SK-N-SH (cell line): Measurements from ENCODE around the gene TANC1. TPM values are rescaled to one million over a fixed set of nuclear protein-coding genes. Genes with fewer than 3 reads are reported as not detected.

Experiments
- CTCF ChIA-PET: fragments of 300-600, 350-600 bp; formaldehyde crosslinking; extraction: SDS; loops from one replicate; lab custom pipeline; 2021; lab: Yijun Ruan, JAX
- POLR2A ChIA-PET: fragments of 350-600 bp; sonication (Branson Sonifier 250); formaldehyde crosslinking; extraction: SDS; loops from one replicate; lab custom pipeline; 2020; ENCODE audit warnings: antibody characterized with exemption, inconsistent platforms; lab: Yijun Ruan, JAX
- DNase-seq: peaks from one replicate; pipeline ENCODE4 v3.0.0; 2012
- H2AFZ ChIP-seq: fragments of 200-600 bp; sonication (generic); 2 replicates; pipeline ENCODE4 v1.8.1; 2016; ENCODE audit warnings: antibody characterized with exemption, mild to moderate bottlenecking, low read depth
- H3F3A ChIP-seq: fragments of 200-600 bp; sonication (generic); replicated peaks from 2 replicates; pipeline ENCODE3; 2016; ENCODE audit warnings: antibody characterized with exemption, mild to moderate bottlenecking; ENCODE audit not compliant: insufficient read depth
- H3K27ac ChIP-seq, 2 experiments: fragments of 200-500 bp in 1 of 2; fragments of 200-600 bp in 1 of 2; sonication (Bioruptor generic) in 1 of 2; sonication (generic), shearing (Covaris generic) in 1 of 2; 2 replicates each; pipeline versions ENCODE4 v1.5.1 to v1.6.1; 2014 to 2016; ENCODE audit warnings: low read depth in 2 of 2, inconsistent platforms in 1 of 2, low read length in 1 of 2, mild to moderate bottlenecking in 1 of 2, mixed read lengths in 1 of 2
- H3K27me3 ChIP-seq: fragments of 200-600 bp; sonication (generic), shearing (Covaris generic); 2 replicates; pipeline ENCODE4 v1.6.1; 2016; ENCODE audit warnings: mixed run types; ENCODE audit not compliant: insufficient read depth
- H3K36me3 ChIP-seq, 2 experiments: fragments of 200-500 bp in 1 of 2; fragments of 200-600 bp in 1 of 2; sonication (Bioruptor generic) in 1 of 2; sonication (generic) in 1 of 2; replicated peaks in 1 of 2; 2 replicates each; pipeline versions ENCODE3 to v1.5.1; 2014 to 2016; ENCODE audit warnings: low read length in 1 of 2, mild to moderate bottlenecking in 1 of 2; ENCODE audit not compliant: insufficient read depth in 2 of 2, control insufficient read depth in 1 of 2
- H3K4me1 ChIP-seq, 2 experiments: fragments of 200-500 bp in 1 of 2; fragments of 200-600 bp in 1 of 2; sonication (Bioruptor generic) in 1 of 2; sonication (generic), shearing (Covaris generic) in 1 of 2; 2 replicates each; pipeline versions ENCODE4 v1.5.1 to v1.6.1; 2014 to 2016; ENCODE audit warnings: low read depth in 1 of 2, low read length in 1 of 2, mixed run types in 1 of 2; ENCODE audit not compliant: insufficient read depth in 2 of 2, control insufficient read depth in 1 of 2
- H3K4me2 ChIP-seq: fragments of 200-600 bp; sonication (generic), shearing (Covaris generic); 2 replicates; pipeline ENCODE4 v1.6.1; 2017; ENCODE audit warnings: mixed run types
- H3K4me3 ChIP-seq, 2 experiments: fragments of 200-500 bp in 1 of 2; fragments of 200-600 bp in 1 of 2; sonication (Bioruptor generic) in 1 of 2; sonication (generic), shearing (Covaris generic) in 1 of 2; 2 replicates each; pipeline versions ENCODE4 v1.5.1 to v1.8.1; 2014 to 2016; ENCODE audit warnings: low read depth in 2 of 2, inconsistent platforms in 1 of 2, low read length in 1 of 2, mild to moderate bottlenecking in 1 of 2, mixed read lengths in 1 of 2, moderate library complexity in 1 of 2
- H3K79me2 ChIP-seq: fragments of 200-600 bp; sonication (generic); 2 replicates; pipeline ENCODE4 v1.8.1; 2017; ENCODE audit warnings: mild to moderate bottlenecking; ENCODE audit not compliant: insufficient read depth
- H3K9ac ChIP-seq: fragments of 200-600 bp; sonication (generic); 2 replicates; pipeline ENCODE4 v1.6.1; 2017; ENCODE audit warnings: mixed run types
- H3K9me2 ChIP-seq: fragments of 200-600 bp; sonication (generic); 2 replicates; pipeline ENCODE4 v1.6.1; 2017; ENCODE audit warnings: mixed run types
- H3K9me3 ChIP-seq: fragments of 200-600 bp; sonication (generic); 2 replicates; pipeline ENCODE4 v1.6.1; 2017; ENCODE audit warnings: mixed run types, mild to moderate bottlenecking, moderate library complexity
- H4K20me1 ChIP-seq: fragments of 200-600 bp; sonication (generic); 2 replicates; pipeline ENCODE4 v1.6.1; 2017; ENCODE audit warnings: mild to moderate bottlenecking, mixed run types; ENCODE audit not compliant: insufficient read depth
- FOSL2 ChIP-seq: IDR thresholded peaks from 2 replicates; pipeline ENCODE4 v1.4.0; 2012; ENCODE audit warnings: low read depth, mild to moderate bottlenecking, moderate library complexity, borderline replicate concordance
- FOXM1 ChIP-seq: IDR thresholded peaks from 2 replicates; pipeline ENCODE4 v1.4.0; 2012; ENCODE audit warnings: low read depth, mild to moderate bottlenecking
- IRF3 ChIP-seq: fragments of 150-350 bp; IDR thresholded peaks from 2 replicates; pipeline ENCODE4 v1.6.1; 2016; ENCODE audit warnings: mild to moderate bottlenecking, low read depth, low read length
- NFIC ChIP-seq: IDR thresholded peaks from 2 replicates; pipeline ENCODE4 v1.4.0; 2012; ENCODE audit warnings: borderline replicate concordance
- PBX3 ChIP-seq: IDR thresholded peaks from 2 replicates; pipeline ENCODE4; 2012
- POLR2AphosphoS5 ChIP-seq: IDR thresholded peaks from 2 replicates; pipeline ENCODE4 v1.6.1; 2012; ENCODE audit warnings: low read depth, low read length
- SIN3A ChIP-seq: IDR thresholded peaks from 2 replicates; pipeline ENCODE4 v1.6.1; 2012; ENCODE audit warnings: low read depth, mild to moderate bottlenecking, low read length, moderate library complexity, borderline replicate concordance
- SMC3 ChIP-seq: IDR thresholded peaks from 2 replicates; pipeline ENCODE4 v1.6.1; 2012; ENCODE audit warnings: low read depth, low read length, improper control_type of control experiment
- WGBS: methylation state at CpG from one replicate; pipeline ENCODE4 v1.1.6; 2017; ENCODE audit warnings: low lambda C conversion rate; 5-methylcytosine and 5-hydroxymethylcytosine counted together
- polyA plus RNA-seq, 3 experiments: library from polyadenylated mRNA; depleted of rRNA; stranded (reverse); fragments of >200 nt; gene quantifications; 2 replicates each; pipeline ENCODE4 v1.2.3, GENCODE V29; 2012
- TF ChIP-seq, protein P1 (sequence below): fragments of 200-600 bp; sonication (generic); IDR thresholded peaks from 2 replicates; pipeline ENCODE4 v1.6.1; 2017; ENCODE audit warnings: antibody characterized with exemption, mild to moderate bottlenecking, moderate library complexity
- TF ChIP-seq, protein P2 (sequence below): IDR thresholded peaks from 2 replicates; pipeline ENCODE4 v1.4.0; 2012; ENCODE audit warnings: low read depth

Gene TANC1
- polyA plus RNA-seq, 1 of the 3 experiments (the other 2 are of a cell fraction) = 19.2 TPM

DNA sequence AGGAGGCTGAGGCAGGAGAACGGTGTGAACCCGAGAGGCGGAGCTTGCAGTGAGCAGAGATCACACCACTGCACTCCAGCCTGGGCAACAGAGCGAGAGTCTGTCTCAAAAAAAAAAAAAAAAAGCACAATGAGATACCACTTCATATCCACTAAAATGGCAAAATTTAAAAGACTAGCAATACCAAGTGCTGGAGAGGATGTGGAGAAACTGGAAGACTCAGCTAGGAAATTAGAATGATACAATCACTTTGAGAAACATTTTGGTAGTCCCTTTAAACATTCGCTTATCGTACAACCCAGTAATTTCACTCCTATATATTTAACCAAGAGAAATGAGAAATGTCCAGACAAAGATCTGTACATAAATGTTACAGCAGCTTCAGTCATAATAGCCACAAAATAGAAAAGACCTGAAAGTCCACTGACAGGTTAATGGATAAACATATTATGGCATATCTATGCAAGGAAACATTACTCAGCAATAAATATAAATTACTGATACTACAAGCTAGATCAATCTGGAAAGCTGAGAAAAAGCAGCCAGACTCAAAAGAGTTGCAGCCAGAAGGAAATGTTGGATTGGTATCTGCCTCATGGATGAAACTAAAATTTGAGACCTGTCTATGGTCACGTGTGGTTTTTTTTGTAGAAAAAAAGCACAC, 278.0 kb downstream of the TANC1 start:
- Histone ChIP-seq H3K9ac (no peak overlapping the region), H3K4me2 (no peak overlapping the region), H3K9me3 (no peaks in the 10 kb centered on the region), H3K36me3 (peaks cover 30 to 51% of the 10 kb centered on the region in 2 experiments), H2AFZ (no peak overlapping the region)
- CTCF ChIA-PET = interaction anchor here (0.7 kb wide), 1 partner anchor 348 kb away, joined by 3 read pairs; no protein-coding TSS in a partner anchor
- TF ChIP-seq IRF3 (no peak), SIN3A (no peak), SMC3 (no peak), PBX3 (no peak)
- TF ChIP-seq, all 33 proteins: peak for 0
- H3K27ac ChIP-seq = no peak overlapping the region
- H4K20me1 ChIP-seq = no peaks in the 10 kb centered on the region
- H3K9me2 ChIP-seq = no peaks in the 10 kb centered on the region
- H3K4me1 ChIP-seq = no peaks in the 10 kb centered on the region
- WGBS = 98% methylated on average over 7 of the region's 7 CpGs
- no peaks in the 10 kb centered on the region for H3K27me3 ChIP-seq
- H3K79me2 ChIP-seq = no peaks in the 10 kb centered on the region
- DNase-seq = no peak
- H3F3A ChIP-seq = peaks cover 3% of the 10 kb centered on the region
- H3K4me3 ChIP-seq = no peak overlapping the region
- POLR2A ChIA-PET = no interaction called here

- Histone ChIP-seq H3K4me2 (no peak overlapping the region), H3K27ac (no peak overlapping the region)
- no peak for DNase-seq
Measured at GRCh38 chr2:159249990-159250715, 281.7 kb downstream of the TANC1 start.

More at GRCh38 chr2:159249990-159250715, 281.7 kb downstream of the TANC1 start:
- no peak overlapping the region for H3K9ac ChIP-seq
- H3K27me3 ChIP-seq = no peaks in the 10 kb centered on the region
- ChIA-PET POLR2A (no interaction called here), CTCF (no interaction called here)
- no peak overlapping the region for H2AFZ ChIP-seq
- 78% methylated on average over 7 of the region's 7 CpGs for WGBS
- H4K20me1 ChIP-seq = no peaks in the 10 kb centered on the region
- H3K4me3 ChIP-seq = no peak overlapping the region
- no peaks in the 10 kb centered on the region for H3K9me3 ChIP-seq
- H3K4me1 ChIP-seq = no peaks in the 10 kb centered on the region
- peaks cover 16 to 37% of the 10 kb centered on the region in 2 experiments for H3K36me3 ChIP-seq
- no peaks in the 10 kb centered on the region for H3K79me2 ChIP-seq
- TF ChIP-seq FOSL2 (no peak), POLR2AphosphoS5 (no peak), NFIC (no peak), FOXM1 (no peak)
- TF ChIP-seq, protein P1, sequence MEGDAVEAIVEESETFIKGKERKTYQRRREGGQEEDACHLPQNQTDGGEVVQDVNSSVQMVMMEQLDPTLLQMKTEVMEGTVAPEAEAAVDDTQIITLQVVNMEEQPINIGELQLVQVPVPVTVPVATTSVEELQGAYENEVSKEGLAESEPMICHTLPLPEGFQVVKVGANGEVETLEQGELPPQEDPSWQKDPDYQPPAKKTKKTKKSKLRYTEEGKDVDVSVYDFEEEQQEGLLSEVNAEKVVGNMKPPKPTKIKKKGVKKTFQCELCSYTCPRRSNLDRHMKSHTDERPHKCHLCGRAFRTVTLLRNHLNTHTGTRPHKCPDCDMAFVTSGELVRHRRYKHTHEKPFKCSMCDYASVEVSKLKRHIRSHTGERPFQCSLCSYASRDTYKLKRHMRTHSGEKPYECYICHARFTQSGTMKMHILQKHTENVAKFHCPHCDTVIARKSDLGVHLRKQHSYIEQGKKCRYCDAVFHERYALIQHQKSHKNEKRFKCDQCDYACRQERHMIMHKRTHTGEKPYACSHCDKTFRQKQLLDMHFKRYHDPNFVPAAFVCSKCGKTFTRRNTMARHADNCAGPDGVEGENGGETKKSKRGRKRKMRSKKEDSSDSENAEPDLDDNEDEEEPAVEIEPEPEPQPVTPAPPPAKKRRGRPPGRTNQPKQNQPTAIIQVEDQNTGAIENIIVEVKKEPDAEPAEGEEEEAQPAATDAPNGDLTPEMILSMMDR = no peak
- TF ChIP-seq, protein P2, sequence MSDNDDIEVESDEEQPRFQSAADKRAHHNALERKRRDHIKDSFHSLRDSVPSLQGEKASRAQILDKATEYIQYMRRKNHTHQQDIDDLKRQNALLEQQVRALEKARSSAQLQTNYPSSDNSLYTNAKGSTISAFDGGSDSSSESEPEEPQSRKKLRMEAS = no peak
- H3F3A ChIP-seq = peaks cover 3% of the 10 kb centered on the region
- no peaks in the 10 kb centered on the region for H3K9me2 ChIP-seq
